ENCODE results near the gene GTPBP6. TPM values are rescaled to one million over a fixed set of nuclear protein-coding genes. Genes with fewer than 3 reads are reported as not detected.

Gene GTPBP6
- total RNA-seq, 2 experiments from 2014 or later: 48.5 to 52.1 TPM

DNA sequence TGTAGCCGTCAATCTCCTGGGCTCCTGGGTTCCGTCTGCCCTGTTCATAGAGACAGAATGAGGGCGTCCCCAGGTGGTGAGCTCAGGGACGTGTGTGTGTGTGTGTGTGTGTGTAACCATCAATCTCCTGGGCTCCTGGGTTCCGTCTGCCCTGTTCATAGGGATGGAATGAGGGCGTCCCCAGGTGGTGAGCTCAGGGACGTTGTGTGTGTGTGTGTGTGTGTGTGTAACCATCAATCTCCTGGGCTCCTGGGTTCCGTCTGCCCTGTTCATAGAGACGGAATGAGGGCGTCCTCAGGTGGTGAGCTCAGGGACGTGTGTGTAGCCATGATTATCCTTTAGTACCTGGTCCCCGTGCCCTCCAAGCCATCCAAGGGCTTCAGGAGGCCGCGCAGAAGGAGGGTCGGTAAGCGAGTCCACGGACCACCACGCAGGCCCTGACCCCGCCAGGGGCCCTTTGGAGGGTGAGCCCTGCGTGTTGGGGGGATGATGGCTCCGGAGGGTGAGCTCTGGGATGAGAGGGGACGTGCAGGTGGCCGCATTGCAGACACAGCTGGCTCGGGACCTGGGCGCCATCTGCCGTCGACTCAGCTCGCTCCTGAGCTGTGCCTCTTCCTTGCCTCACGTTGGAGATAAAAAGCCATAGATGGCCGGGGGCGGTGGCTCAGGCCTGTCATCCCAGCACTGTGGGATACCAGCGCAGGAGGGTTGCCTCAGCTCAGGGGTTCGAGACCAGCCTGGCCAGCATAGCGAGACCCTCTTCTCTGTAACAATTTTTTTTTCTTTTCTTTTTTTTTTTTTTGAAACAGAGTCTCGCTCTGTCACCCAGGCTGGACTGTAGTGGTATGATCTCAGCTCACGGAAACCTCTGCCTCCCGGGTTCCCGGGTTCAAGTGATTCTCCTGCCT is 5.4 kb upstream of the GTPBP6 start:
- Mint-ChIP-seq H3K4me1 (peaks cover 38% of the 10 kb centered on the region), H3K36me3 (ENCODE audit: low read depth) (peaks cover 2% of the 10 kb centered on the region), H3K4me3 (peak overlapping the region; percentile 30), H3K27me3 (no peaks in the 10 kb centered on the region), H3K9me3 (no peaks in the 10 kb centered on the region), H3K27ac (peak overlapping the region; percentile 80)
- peak; percentile 54 for DNase-seq
- ChIA-PET POLR2A (no interaction called here), CTCF (no interaction called here)

DNA sequence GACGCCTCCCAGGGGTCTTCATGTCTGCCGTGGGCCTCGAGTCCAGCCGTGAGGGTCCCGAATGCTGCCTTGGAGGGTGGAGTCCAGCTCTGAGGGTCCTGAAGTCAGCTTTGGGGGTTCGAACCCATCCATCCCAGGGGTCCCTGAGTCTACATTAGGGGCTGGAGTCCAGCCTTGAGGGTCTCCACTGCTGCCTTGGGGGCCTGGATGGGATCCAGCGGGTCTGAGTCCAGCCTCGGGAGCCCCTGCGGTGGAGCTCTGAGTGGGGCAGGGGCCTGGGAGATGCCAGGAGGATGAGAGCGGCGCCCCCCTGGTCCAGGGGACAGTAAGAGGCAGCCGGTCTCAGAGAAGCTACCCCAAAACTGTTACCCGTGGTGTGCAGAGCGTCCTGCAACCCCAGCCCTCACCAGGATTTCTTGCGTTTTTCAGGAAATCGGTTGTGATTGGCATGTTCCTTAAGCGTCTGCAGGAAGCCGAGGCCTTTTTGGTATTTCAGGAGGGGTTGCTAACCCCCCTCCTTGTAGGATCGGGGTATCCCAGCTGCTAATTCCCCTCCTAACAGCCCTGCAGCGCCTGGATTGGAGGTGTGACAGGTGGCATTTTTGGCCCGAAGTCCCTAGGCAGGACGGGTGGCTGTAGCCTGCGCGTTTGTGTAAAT is 1.7 kb upstream of the GTPBP6 start:
- Mint-ChIP-seq H3K9me3 (no peaks in the 10 kb centered on the region), H3K4me3 (peak overlapping the region; percentile 79), H3K4me1 (peaks cover 48% of the 10 kb centered on the region), H3K27ac (peak overlapping the region; percentile 91), H3K27me3 (no peaks in the 10 kb centered on the region), H3K36me3 (ENCODE audit: low read depth) (peaks cover 7% of the 10 kb centered on the region)
- CTCF ChIA-PET: no interaction called here
- peak; percentile 19 for DNase-seq
- POLR2A ChIA-PET: no interaction called here

DNA sequence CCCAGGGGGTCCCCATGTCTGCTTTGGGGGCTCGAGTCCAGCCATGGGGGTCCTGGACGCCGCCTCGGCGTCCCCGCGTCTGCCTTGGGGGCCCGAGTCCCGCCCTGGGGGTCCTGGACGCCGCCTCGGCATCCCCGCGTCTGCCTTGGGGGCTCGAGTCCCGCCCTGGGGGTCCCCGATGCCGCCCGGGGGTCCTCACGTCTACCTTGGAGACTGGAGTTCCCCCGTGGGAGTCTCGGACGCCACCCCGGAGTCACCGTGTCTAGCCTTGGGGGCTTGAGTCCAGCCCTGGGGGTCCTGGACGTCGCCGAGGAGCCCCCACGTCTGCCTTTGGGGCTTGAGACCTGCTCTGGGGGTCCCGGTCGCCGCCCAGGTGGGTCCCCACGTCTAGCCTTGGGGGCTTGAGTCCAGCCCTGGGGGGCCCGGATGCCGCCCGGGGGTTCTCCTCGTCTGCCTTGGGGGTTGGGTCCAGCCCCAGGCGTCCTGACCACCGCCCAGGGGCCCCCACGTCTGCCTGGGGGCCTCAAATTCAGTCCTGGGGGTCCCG is 1.1 kb upstream of the GTPBP6 start:
- Mint-ChIP-seq H3K36me3 (ENCODE audit: low read depth) (peaks cover 7% of the 10 kb centered on the region), H3K27ac (peak overlapping the region; percentile 91), H3K4me3 (peak overlapping the region; percentile 79), H3K27me3 (no peaks in the 10 kb centered on the region), H3K4me1 (peaks cover 44% of the 10 kb centered on the region), H3K9me3 (no peaks in the 10 kb centered on the region)
- ChIA-PET POLR2A (no interaction called here), CTCF (no interaction called here)
- peak; percentile 14 for DNase-seq

DNA sequence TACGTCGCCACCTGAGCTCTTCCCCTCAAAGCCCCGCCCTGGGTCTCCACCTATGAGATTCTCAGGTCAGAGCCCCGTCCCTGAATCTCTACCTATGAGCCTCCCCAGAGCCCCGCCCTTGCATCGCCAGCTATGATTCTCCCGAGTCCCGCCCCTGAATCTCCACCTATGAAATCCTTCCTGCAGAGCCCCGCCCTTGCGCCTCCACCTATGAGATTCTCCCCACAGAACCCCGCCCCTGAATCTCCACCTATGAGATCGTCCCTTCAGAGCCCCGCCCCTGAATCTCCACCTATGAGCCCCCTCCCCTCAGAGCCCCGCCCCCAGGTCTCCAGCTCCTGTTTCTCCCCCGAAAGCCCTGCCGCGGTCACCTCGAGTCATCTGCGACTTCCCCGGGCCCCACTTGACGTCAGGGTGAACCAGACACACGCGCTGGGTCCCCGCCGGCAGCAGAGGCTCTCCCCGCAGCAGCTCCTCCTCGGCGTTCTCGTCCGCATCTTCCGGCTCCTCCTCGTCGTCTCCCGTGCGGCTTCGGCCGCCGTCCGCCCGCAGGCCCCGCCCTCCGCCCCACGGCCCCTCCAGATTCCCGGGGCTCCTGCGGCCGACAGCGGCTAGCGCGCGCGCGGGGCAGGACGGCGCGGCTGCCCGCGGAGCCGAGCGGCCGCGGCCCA is 393 bp downstream of the GTPBP6 start:
- CTCF ChIA-PET: no interaction called here
- DNase-seq: peak; percentile 99
- Mint-ChIP-seq H3K27ac (peak overlapping the region; percentile 99), H3K4me3 (peak overlapping the region; percentile 91), H3K36me3 (ENCODE audit: low read depth) (peaks cover 14% of the 10 kb centered on the region), H3K9me3 (no peaks in the 10 kb centered on the region), H3K27me3 (no peaks in the 10 kb centered on the region), H3K4me1 (peaks cover 33% of the 10 kb centered on the region)
- POLR2A ChIA-PET: no interaction called here

DNA sequence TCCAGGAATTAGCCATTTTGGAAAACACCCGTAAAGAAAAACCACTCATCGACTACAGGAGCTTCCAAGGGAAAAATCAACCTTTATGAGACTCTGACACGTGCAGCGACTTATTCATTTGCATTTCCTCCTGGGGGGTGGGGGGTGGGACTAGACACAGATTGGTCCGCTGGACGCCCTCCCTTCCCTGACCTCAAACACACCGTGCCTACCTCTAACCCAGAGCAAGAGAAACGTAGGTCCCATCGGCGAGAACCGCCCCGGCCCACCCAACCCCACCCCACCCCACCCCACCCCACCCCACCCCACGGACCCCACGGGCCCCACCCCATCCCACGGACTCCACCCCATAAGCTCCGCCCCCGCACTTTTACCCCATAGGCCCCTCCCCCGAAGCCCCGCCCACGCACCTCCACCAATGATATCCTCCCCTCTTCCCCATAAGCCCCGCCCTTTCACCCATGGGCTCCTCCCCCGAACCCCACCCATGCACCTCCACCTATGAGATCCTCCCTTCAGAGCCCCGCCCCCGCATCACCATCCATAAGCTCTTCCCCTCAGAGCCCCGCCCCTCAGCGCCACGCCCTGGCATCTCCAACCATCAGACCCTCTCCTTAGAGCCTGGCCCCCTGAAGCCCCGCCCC is 1.1 kb downstream of the GTPBP6 start:
- peak overlapping the region; percentile 91 for H3K4me3 Mint-ChIP-seq
- peak overlapping the region; percentile 99 for H3K27ac Mint-ChIP-seq
- no peaks in the 10 kb centered on the region for H3K27me3 Mint-ChIP-seq
- ChIA-PET CTCF (no interaction called here), POLR2A (no interaction called here)
- no peaks in the 10 kb centered on the region for H3K9me3 Mint-ChIP-seq
- peaks cover 15% of the 10 kb centered on the region for H3K36me3 Mint-ChIP-seq (ENCODE audit: low read depth)
- peaks cover 26% of the 10 kb centered on the region for H3K4me1 Mint-ChIP-seq
- DNase-seq: no peak

DNA sequence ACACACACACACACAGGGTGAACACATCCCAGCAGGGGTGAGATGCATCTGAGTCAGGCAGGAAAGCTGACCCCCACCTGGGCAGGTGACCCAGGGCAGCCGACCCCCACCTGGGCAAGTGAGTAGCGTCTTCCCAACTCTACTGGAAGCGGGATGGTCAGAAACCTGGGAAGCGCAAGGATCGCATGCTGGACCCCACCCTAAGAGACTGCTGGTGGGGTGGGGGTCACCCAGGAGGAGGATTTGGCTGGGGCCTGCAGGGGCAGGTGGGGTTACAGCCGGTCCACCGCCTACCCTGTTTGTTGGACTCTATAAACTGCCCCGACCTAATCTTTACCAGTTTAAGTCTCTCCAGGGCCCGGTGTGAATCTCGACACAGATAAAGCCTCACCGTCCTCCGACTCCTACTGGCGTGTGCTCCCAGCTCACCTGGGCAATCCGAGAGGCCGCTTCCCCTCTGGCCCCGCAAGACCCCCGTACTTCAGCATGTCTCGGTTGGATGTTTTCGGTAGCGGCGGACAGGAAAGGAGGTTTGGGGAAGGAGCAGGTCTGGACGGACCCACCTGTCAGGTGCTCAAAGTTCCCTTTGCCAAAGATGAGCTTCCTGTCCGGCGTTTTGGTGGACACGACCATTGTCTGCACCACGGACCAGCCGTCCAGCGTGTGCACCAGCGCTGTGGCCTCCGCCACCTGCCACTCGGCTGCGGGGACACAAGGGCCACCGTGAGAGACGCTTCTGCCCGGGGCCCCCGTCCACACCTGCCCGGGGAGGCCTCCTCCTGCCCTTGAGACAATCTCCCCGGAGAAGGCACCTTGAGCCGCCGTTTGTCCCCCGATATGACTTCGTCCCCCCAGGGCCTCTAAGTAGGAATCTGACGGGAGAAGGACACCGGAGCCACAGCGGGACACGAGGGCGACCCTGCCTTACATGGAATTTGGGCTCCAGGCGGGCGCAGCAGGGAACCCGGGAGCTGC is 2.0 kb downstream of the GTPBP6 start:
- Mint-ChIP-seq H3K27ac (peak overlapping the region; percentile 46), H3K27me3 (no peaks in the 10 kb centered on the region), H3K4me3 (peak overlapping the region; percentile 51), H3K36me3 (ENCODE audit: low read depth) (peaks cover 24% of the 10 kb centered on the region), H3K9me3 (no peaks in the 10 kb centered on the region), H3K4me1 (peaks cover 24% of the 10 kb centered on the region)
- POLR2A ChIA-PET: no interaction called here
- CTCF ChIA-PET: no interaction called here
- no peak for DNase-seq

DNA sequence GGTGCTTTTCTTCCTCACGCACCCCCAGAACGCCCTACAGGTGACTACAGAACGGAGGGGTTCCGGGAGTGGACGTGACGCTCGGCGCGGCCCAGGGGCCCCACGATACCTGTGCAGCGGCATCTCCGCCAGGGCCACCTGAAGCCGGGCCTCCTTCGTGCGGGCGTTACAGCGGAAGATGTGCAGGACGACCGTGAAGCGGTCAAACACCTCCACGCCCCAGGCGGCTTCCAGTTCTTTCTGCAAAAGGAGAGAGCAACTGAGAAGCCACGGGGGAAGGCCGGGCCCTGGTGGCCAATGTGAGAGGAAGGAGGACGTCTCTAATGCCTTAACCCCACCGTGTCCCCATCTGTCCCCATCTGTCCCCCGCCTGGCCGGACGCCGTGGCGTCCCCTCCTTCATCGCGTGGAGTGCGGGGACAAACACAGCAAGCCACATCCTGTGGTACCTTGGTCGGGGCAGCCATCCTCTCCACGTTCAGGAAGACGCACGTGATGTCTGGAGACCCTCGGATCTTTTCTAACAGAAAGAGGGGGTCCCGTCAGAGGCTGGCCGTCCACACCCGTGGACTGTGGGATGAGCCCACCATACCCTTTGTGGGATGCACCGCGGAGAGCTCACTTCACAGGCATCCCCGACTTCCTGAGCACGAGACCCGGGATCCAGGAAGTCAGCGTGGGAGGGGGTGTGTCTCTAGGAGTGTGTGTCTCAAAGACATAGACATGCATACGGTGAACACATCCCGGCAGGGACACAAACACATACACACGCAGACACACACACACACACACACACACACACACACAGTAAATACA is 3.6 kb downstream of the GTPBP6 start:
- DNase-seq: no peak
- Mint-ChIP-seq H3K36me3 (ENCODE audit: low read depth) (peaks cover 23% of the 10 kb centered on the region), H3K27me3 (no peaks in the 10 kb centered on the region), H3K4me3 (no peak overlapping the region), H3K9me3 (no peaks in the 10 kb centered on the region), H3K27ac (no peak overlapping the region), H3K4me1 (peaks cover 14% of the 10 kb centered on the region)
- CTCF ChIA-PET: no interaction called here
- POLR2A ChIA-PET: no interaction called here

DNA sequence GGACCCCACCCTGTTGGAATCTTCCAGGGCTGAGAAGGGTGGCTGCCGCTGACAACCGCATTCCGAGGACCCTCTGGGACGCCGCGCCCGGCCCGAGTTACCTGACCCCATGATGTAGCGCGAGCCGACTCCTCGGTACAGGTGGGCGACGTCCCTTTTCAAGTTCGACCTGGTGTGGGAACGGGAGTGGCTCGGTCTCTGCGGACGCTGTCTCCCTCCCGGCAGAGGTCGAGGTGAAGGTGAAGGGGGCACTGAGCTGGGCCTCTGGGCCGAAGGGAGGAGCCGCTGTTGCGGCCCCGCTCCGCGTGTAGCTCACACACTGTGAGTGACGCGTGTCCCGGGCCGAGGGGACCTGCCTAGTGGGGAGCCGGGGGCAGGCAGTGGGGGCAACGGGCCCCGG is 4.5 kb downstream of the GTPBP6 start:
- no peak for DNase-seq
- ChIA-PET POLR2A (no interaction called here), CTCF (no interaction called here)
- H3K4me1 Mint-ChIP-seq: peaks cover 14% of the 10 kb centered on the region
- H3K27me3 Mint-ChIP-seq: no peaks in the 10 kb centered on the region
- H3K4me3 Mint-ChIP-seq: no peak overlapping the region
- no peaks in the 10 kb centered on the region for H3K9me3 Mint-ChIP-seq
- H3K36me3 Mint-ChIP-seq (ENCODE audit: low read depth): peaks cover 28% of the 10 kb centered on the region
- H3K27ac Mint-ChIP-seq: no peak overlapping the region

DNA sequence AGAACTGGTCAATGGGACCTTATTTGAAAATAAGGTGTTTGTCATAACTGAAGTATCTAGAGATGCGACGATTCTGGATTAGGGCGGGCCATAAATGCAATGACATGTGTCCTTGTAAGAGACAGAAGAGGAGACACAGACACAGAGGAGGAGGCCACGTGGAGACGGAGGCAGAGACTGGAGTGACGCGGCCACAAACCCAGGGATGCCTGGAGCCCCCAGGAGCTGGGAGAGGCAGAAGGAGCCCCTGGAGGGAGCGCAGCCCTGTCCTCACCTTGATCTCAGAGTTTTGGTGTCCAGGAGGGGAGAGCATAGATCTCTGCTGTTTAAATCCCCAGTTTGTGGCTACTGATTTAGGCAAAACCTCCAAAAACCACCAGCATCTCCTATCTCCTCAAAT is 5.0 kb downstream of the GTPBP6 start:
- no peak overlapping the region for H3K27ac Mint-ChIP-seq
- H3K36me3 Mint-ChIP-seq (ENCODE audit: low read depth): peaks cover 29% of the 10 kb centered on the region
- DNase-seq: no peak
- POLR2A ChIA-PET: no interaction called here
- no peaks in the 10 kb centered on the region for H3K9me3 Mint-ChIP-seq
- no peaks in the 10 kb centered on the region for H3K27me3 Mint-ChIP-seq
- CTCF ChIA-PET: no interaction called here
- peaks cover 14% of the 10 kb centered on the region for H3K4me1 Mint-ChIP-seq
- H3K4me3 Mint-ChIP-seq: no peak overlapping the region

DNA sequence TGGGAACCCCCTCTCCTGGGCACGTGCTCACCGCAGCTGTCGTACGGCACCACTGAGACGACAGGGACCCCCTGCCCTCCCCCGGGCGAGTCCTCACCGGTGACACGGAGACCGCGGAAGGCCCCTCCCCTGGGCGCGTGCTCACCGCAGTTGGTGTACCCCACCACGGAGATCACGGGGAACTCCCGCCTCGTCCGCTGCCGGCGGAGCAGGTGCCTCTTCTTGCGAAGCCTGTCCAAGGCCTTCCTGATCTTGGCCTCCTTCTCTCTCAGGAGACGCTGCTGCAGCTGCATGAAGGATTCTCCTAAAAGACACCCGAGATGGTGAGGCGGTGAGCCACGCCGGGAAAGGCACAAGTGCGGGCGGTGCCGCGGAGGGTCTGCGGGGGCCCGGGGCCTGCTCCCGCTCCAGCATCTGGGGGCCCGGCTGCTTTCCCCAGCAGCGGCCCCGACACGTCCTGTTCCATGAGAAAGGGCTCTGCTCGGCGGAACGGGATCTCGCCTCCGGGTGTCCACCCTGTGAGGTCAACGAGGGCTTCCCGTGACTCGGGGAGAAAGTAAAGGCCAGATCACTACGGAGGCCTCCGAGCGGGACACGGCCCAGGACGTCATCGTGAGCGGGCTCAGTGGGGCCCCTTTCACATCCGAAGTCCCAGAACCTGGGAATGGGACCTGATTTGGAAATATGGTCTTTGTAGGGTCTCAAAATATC is 5.8 kb downstream of the GTPBP6 start:
- Mint-ChIP-seq H3K4me3 (no peak overlapping the region), H3K4me1 (peaks cover 10% of the 10 kb centered on the region), H3K36me3 (ENCODE audit: low read depth) (peaks cover 34% of the 10 kb centered on the region), H3K27ac (no peak overlapping the region), H3K9me3 (no peaks in the 10 kb centered on the region), H3K27me3 (no peaks in the 10 kb centered on the region)
- no peak for DNase-seq
- ChIA-PET CTCF (no interaction called here), POLR2A (no interaction called here)
